ENCODE measurements around the gene SLC39A11. TPM values are rescaled to one million over a fixed set of nuclear protein-coding genes. Genes with fewer than 3 reads are reported as not detected.
A peak's percentile ranks its signal among the peaks of the same experiment; 100 is the strongest.

SLC39A11 gene
- total RNA-seq, 1 experiment from 2014 or later: 18.9 TPM

GRCh38 chr17:73123606-73124320 is 31.3 kb upstream of the SLC39A11 start:
- peak overlapping the region; percentile 46; the same call in 1 of the 2 replicates for H3K27ac Mint-ChIP-seq
- TF ChIP-seq NFATC4 (CRISPR knock-in tag; IDR thresholded peaks at IDR 0.05) (no peak), ZNF121 (CRISPR knock-in tag; IDR thresholded peaks at IDR 0.05) (0 out of 2 replicates have a peak, but pooled peaks have one; percentile 44)
- ATAC-seq (no peak), DNase-seq (ENCODE audit: low spot score) (no peak)
- no peaks in the 10 kb centered on the region for H3K36me3 Mint-ChIP-seq
- no peak overlapping the region for H3K4me3 Mint-ChIP-seq
- ChIA-PET POLR2A (no interaction called here), CTCF (interaction anchor here (1.8 kb wide), 1 partner anchor 567 kb away, joined by 4 read pairs; no protein-coding TSS in a partner anchor)
- H3K9me3 Mint-ChIP-seq: no peaks in the 10 kb centered on the region
- peaks cover 6% of the 10 kb centered on the region; the same call in 1 of the 2 replicates for H3K4me1 Mint-ChIP-seq
- no peaks in the 10 kb centered on the region; the same call in 1 of the 2 replicates for H3K27me3 Mint-ChIP-seq (ENCODE audit: low read depth)

DNA sequence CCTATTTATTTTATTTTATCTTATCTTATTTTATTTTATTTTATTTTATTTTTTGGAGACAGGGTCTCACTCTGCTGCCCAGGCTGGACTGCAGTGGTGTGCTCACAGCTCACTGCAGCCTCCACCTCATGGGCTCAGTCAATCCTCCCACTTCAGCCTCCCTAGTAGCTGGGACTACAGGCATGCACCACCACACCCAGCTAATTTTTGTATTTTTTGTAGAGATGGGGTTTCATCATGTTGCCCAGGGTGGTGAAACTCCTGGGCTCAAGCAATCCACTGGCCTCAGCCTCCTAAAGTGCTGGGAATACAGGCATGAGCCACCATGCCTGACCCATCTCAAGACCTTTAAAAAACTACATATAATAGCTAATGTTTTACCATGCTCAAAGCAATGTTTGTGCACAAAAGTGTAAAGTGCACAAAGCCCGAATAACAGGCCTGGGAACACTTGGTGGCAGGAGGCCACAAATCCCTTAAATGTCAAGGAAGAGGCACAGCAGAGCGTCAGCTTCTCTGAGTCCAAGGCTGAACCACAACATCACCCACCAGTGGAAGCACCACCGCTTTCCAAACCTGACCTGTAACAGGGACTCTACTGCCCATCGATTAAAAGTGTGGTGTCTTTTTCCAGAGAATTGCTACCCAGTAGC is 30.6 kb upstream of the SLC39A11 start:
- TF ChIP-seq E2F4 (CRISPR knock-in tag; IDR thresholded peaks at IDR 0.05; ENCODE audit: borderline replicate concordance, low read depth) (no peak), ZNF396 (CRISPR knock-in tag; IDR thresholded peaks at IDR 0.05; ENCODE audit: borderline replicate concordance) (no peak), IRF2 (CRISPR knock-in tag; IDR thresholded peaks at IDR 0.05; ENCODE audit: borderline replicate concordance, low read depth) (no peak), ATF3 (CRISPR knock-in tag; conservative IDR thresholded peaks at IDR 0.05) (no peak)
- TF ChIP-seq, protein P1, sequence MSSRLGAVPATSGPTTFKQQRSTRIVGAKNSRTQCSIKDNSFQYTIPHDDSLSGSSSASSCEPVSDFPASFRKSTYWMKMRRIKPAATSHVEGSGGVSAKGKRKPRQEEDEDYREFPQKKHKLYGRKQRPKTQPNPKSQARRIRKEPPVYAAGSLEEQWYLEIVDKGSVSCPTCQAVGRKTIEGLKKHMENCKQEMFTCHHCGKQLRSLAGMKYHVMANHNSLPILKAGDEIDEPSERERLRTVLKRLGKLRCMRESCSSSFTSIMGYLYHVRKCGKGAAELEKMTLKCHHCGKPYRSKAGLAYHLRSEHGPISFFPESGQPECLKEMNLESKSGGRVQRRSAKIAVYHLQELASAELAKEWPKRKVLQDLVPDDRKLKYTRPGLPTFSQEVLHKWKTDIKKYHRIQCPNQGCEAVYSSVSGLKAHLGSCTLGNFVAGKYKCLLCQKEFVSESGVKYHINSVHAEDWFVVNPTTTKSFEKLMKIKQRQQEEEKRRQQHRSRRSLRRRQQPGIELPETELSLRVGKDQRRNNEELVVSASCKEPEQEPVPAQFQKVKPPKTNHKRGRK (CRISPR knock-in tag; IDR thresholded peaks at IDR 0.05; ENCODE audit: borderline replicate concordance): no peak
- H3K4me3 Mint-ChIP-seq: no peak overlapping the region
- POLR2A ChIA-PET: no interaction called here
- CTCF ChIA-PET: interaction anchor here (1.8 kb wide), 1 partner anchor 566 kb away, joined by 4 read pairs; no protein-coding TSS in a partner anchor
- no peaks in the 10 kb centered on the region for H3K36me3 Mint-ChIP-seq
- no peaks in the 10 kb centered on the region for H3K9me3 Mint-ChIP-seq
- peaks cover 6% of the 10 kb centered on the region; the same call in 1 of the 2 replicates for H3K4me1 Mint-ChIP-seq
- DNase-seq (ENCODE audit: low spot score) (no peak), ATAC-seq (no peak)
- H3K27me3 Mint-ChIP-seq (ENCODE audit: low read depth): no peaks in the 10 kb centered on the region; the same call in 1 of the 2 replicates
- H3K27ac Mint-ChIP-seq: no peak overlapping the region

GRCh38 chr17:73121506-73121905 is 29.0 kb upstream of the SLC39A11 start:
- no peaks in the 10 kb centered on the region; the same call in 1 of the 2 replicates for H3K27me3 Mint-ChIP-seq (ENCODE audit: low read depth)
- ChIA-PET CTCF (interaction anchor here (1.2 to 1.8 kb wide), 2 partner anchors 136 to 565 kb away, joined by 4 read pairs; no protein-coding TSS in a partner anchor), POLR2A (no interaction called here)
- H3K4me1 Mint-ChIP-seq: peaks cover 6% of the 10 kb centered on the region; the same call in 1 of the 2 replicates
- H3K9me3 Mint-ChIP-seq: no peaks in the 10 kb centered on the region
- DNase-seq (ENCODE audit: low spot score) (no peak), ATAC-seq (no peak)
- no peak overlapping the region for H3K4me3 Mint-ChIP-seq
- H3K27ac Mint-ChIP-seq: no peak overlapping the region
- no peaks in the 10 kb centered on the region for H3K36me3 Mint-ChIP-seq
- TF ChIP-seq OVOL2 (CRISPR knock-in tag; IDR thresholded peaks at IDR 0.05; ENCODE audit: borderline replicate concordance) (no peak), SMAD3 (CRISPR knock-in tag; IDR thresholded peaks at IDR 0.05; ENCODE audit: borderline replicate concordance) (no peak), AFF4 (CRISPR knock-in tag; IDR thresholded peaks at IDR 0.05; ENCODE audit: borderline replicate concordance) (no peak), ZMAT4 (CRISPR knock-in tag; IDR thresholded peaks at IDR 0.05) (no peak), NR1H2 (CRISPR knock-in tag; IDR thresholded peaks at IDR 0.05) (no peak), ZNF281 (CRISPR knock-in tag; IDR thresholded peaks at IDR 0.05) (no peak), IRF2 (CRISPR knock-in tag; IDR thresholded peaks at IDR 0.05; ENCODE audit: borderline replicate concordance, low read depth) (no peak)
- TF ChIP-seq, protein P2, sequence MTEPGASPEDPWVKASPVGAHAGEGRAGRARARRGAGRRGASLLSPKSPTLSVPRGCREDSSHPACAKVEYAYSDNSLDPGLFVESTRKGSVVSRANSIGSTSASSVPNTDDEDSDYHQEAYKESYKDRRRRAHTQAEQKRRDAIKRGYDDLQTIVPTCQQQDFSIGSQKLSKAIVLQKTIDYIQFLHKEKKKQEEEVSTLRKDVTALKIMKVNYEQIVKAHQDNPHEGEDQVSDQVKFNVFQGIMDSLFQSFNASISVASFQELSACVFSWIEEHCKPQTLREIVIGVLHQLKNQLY (CRISPR knock-in tag; IDR thresholded peaks at IDR 0.05): no peak
